Adrenal gland (tissue), 5 donors: ENCODE measurements around the gene PLPPR4.

Source experiments
- CTCF ChIP-seq, 6 experiments: fragments of 450-650 bp in 4 of 6; fragments of 200-600 bp in 2 of 6; sonication (generic) in 1 of 6; IDR thresholded peaks; 1 replicate in 5 of 6; 2 replicates in 1 of 6; pipeline versions ENCODE4 v1.5.1 to v1.8.0; 2016 to 2021; ENCODE audit warnings: antibody characterized with exemption in 6 of 6, mild to moderate bottlenecking in 2 of 6, moderate library complexity in 1 of 6
- POLR2A ChIP-seq, 2 donors: fragments of 450-650 bp; IDR thresholded peaks; one replicate each; pipeline ENCODE4 v1.6.1; 2017; ENCODE audit warnings: antibody characterized with exemption in 2 of 2, mild to moderate bottlenecking in 2 of 2, moderate library complexity in 1 of 2
- donor health status: DM: no; HTN: no; CAD: no.

- TF ChIP-seq CTCF (IDR thresholded peaks at IDR 0.05) (no peak), POLR2A (IDR thresholded peaks at IDR 0.05) (no peak)
Observed at GRCh38 chr1:99268021-99268420, 3.7 kb downstream of the PLPPR4 start.
